ENCODE data around the gene TNIP2. TPM values are rescaled to one million over a fixed set of nuclear protein-coding genes. Genes with fewer than 3 reads are reported as not detected.

The TNIP2 gene
- total RNA-seq, 1 experiment from 2014 or later, result 41.0 TPM

DNA sequence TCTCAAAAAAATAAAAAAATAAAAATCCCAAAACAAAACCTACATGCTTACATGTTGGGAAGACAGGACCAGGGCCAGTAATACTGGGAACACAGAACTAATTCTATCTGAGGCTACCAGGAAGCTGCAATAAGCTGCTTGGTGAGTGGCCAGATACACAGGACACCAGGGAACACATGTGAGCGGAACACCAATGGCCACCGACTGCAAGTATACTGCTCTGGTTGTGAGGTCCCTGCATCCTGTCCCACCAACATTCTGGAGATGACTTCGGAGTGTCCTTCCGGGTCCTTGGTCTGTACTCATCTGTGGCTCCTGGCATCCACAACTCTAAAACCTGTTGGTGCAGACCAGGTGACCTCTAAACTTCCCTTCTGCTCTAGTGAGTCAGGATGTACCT lies 2.7 kb downstream of the TNIP2 start:
- no TSS peak for BruUV-seq (replicated peaks)
- no peak for DNase-seq (ENCODE audit: low read depth, low spot score)
- ATAC-seq, result no peak
- no peaks in the 10 kb centered on the region for H3K27me3 ChIP-seq (ENCODE audit: insufficient read depth, low read length)
- no peaks in the 10 kb centered on the region for H3K9me3 ChIP-seq (ENCODE audit: control insufficient read depth in 1 of 2, insufficient read depth in 1 of 2, low read depth in 1 of 2, low read length in 2 of 2)
- RAD21 ChIA-PET (ENCODE audit: low non-redundant PET in 1 of 2, low total read pairs in 2 of 2, uncharacterized antibody in 2 of 2, unreplicated experiment in 2 of 2), result no interaction called here
- H3K9me2 ChIP-seq (ENCODE audit: insufficient read depth), result no peaks in the 10 kb centered on the region
- no peak for TF ChIP-seq TCF7L2 (IDR thresholded peaks at IDR 0.05; ENCODE audit: borderline replicate concordance, extremely low read depth, insufficient read depth, insufficient read length)
- TF ChIP-seq EZH2 (IDR thresholded peaks at IDR 0.05), result no peak
- TF ChIP-seq RAD21 (IDR thresholded peaks at IDR 0.05; ENCODE audit: low read depth), result no peak
- TF ChIP-seq CEBPB (IDR thresholded peaks at IDR 0.05; ENCODE audit: low read depth), result no peak
- TF ChIP-seq SP1 (IDR thresholded peaks at IDR 0.05; ENCODE audit: low read depth), result no peak
- TF ChIP-seq POLR2AphosphoS5 (IDR thresholded peaks at IDR 0.05; ENCODE audit: low read depth, low read length), result no peak
- no peak for TF ChIP-seq ZNF274 (IDR thresholded peaks at IDR 0.05; ENCODE audit: low read depth, low read length)
- TF ChIP-seq MAX (IDR thresholded peaks at IDR 0.05), result no peak
- no peak for TF ChIP-seq SRF (IDR thresholded peaks at IDR 0.05; ENCODE audit: low read depth)
- TF ChIP-seq, protein P1, sequence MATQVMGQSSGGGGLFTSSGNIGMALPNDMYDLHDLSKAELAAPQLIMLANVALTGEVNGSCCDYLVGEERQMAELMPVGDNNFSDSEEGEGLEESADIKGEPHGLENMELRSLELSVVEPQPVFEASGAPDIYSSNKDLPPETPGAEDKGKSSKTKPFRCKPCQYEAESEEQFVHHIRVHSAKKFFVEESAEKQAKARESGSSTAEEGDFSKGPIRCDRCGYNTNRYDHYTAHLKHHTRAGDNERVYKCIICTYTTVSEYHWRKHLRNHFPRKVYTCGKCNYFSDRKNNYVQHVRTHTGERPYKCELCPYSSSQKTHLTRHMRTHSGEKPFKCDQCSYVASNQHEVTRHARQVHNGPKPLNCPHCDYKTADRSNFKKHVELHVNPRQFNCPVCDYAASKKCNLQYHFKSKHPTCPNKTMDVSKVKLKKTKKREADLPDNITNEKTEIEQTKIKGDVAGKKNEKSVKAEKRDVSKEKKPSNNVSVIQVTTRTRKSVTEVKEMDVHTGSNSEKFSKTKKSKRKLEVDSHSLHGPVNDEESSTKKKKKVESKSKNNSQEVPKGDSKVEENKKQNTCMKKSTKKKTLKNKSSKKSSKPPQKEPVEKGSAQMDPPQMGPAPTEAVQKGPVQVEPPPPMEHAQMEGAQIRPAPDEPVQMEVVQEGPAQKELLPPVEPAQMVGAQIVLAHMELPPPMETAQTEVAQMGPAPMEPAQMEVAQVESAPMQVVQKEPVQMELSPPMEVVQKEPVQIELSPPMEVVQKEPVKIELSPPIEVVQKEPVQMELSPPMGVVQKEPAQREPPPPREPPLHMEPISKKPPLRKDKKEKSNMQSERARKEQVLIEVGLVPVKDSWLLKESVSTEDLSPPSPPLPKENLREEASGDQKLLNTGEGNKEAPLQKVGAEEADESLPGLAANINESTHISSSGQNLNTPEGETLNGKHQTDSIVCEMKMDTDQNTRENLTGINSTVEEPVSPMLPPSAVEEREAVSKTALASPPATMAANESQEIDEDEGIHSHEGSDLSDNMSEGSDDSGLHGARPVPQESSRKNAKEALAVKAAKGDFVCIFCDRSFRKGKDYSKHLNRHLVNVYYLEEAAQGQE (IDR thresholded peaks at IDR 0.05; ENCODE audit: low read depth), result no peak
- TF ChIP-seq ZFX (IDR thresholded peaks at IDR 0.05), result no peak
- no peak for TF ChIP-seq JUND (IDR thresholded peaks at IDR 0.05)
- TF ChIP-seq CBX3 (IDR thresholded peaks at IDR 0.05; ENCODE audit: low read depth), result no peak
- TF ChIP-seq YY1 (IDR thresholded peaks at IDR 0.05; ENCODE audit: extremely low read depth, insufficient replicate concordance, low read depth, low read length), result no peak
- no peak for TF ChIP-seq EZH2phosphoT487 (IDR thresholded peaks at IDR 0.05; ENCODE audit: borderline replicate concordance)
- TF ChIP-seq SIN3A (IDR thresholded peaks at IDR 0.05; ENCODE audit: low read depth), result no peak
- TF ChIP-seq POLR2A (IDR thresholded peaks at IDR 0.05; ENCODE audit: borderline replicate concordance, extremely low read depth, insufficient read depth, insufficient read length), result no peak
- no peak for TF ChIP-seq ZBTB33 (IDR thresholded peaks at IDR 0.05; ENCODE audit: extremely low read depth, insufficient replicate concordance, low read length)
- no peak overlapping the region for H3K27ac ChIP-seq (ENCODE audit: low read depth, low read length)
- no peak overlapping the region for H3K9ac ChIP-seq (ENCODE audit: low read length)
- H3K4me1 ChIP-seq (ENCODE audit: control insufficient read depth in 1 of 2, insufficient read depth in 2 of 2, low read length in 2 of 2), result peaks cover 11 to 15% of the 10 kb centered on the region in 2 experiments; a peak in 3 of 4 replicates
- peaks cover 62% of the 10 kb centered on the region for H3K79me2 ChIP-seq (ENCODE audit: insufficient read depth, low read length)
- H3K4me2 ChIP-seq (ENCODE audit: low read length), result no peak overlapping the region
- POLR2A ChIA-PET, result no interaction called here
- H3K36me3 ChIP-seq (ENCODE audit: control insufficient read depth in 1 of 2, insufficient read depth in 2 of 2, low read length in 2 of 2), result no peaks in the 10 kb centered on the region
- intact Hi-C loops (cut with micrococcal nuclease), result no loop called here
- no peak overlapping the region for H3K4me3 ChIP-seq (replicated peaks in 1 of 2; ENCODE audit: low read depth in 1 of 2, low read length in 2 of 2)
- CTCF ChIA-PET, result no interaction called here
- H4K20me1 ChIP-seq (ENCODE audit: insufficient read depth), result no peaks in the 10 kb centered on the region
- H2AFZ ChIP-seq (ENCODE audit: low read depth, low read length, poor library complexity, severe bottlenecking), result no peak overlapping the region

All from HCT116 (cell line).